HepG2 (cell line): ENCODE results near the gene LY6G5B. TPM values are rescaled to one million over a fixed set of nuclear protein-coding genes. Genes with fewer than 3 reads are reported as not detected.

Source experiments
- AKAP8 ChIP-seq: sonication (generic); formaldehyde crosslinking; IDR thresholded peaks from 2 replicates; pipeline ENCODE4 v1.5.1; 2020; ENCODE audit warnings: mild to moderate bottlenecking, missing genetic modification reagents
- BATF2 ChIP-seq: sonication (generic); formaldehyde crosslinking; IDR thresholded peaks from 2 replicates; pipeline ENCODE4 v1.8.0; 2022; ENCODE audit warnings: mild to moderate bottlenecking, missing genetic modification reagents, moderate library complexity
- CAMTA2 ChIP-seq: sonication (generic); formaldehyde crosslinking; IDR thresholded peaks from 2 replicates; pipeline ENCODE4 v1.4.0; 2020; ENCODE audit warnings: mild to moderate bottlenecking, missing genetic modification reagents, borderline replicate concordance
- GTF2F1 ChIP-seq: fragments of 150-350 bp; IDR thresholded peaks from 2 replicates; pipeline ENCODE4 v1.6.1; 2014; ENCODE audit warnings: low read length
- HNRNPLL ChIP-seq: fragments of 200-400 bp; formaldehyde crosslinking; IDR thresholded peaks from 2 replicates; pipeline ENCODE4 v1.6.1; 2017; ENCODE audit warnings: mild to moderate bottlenecking, low read depth, low read length; ENCODE audit not compliant: poor library complexity, severe bottlenecking
- MEIS1 ChIP-seq: sonication (generic); formaldehyde crosslinking; IDR thresholded peaks from 2 replicates; pipeline ENCODE4 v1.9.0; 2021; ENCODE audit warnings: mild to moderate bottlenecking, missing genetic modification reagents, moderate library complexity, borderline replicate concordance
- MTF2 ChIP-seq: sonication (generic); formaldehyde crosslinking; IDR thresholded peaks from 2 replicates; pipeline ENCODE4 v1.5.0; 2020; ENCODE audit warnings: missing genetic modification reagents, borderline replicate concordance
- MXI1 ChIP-seq: IDR thresholded peaks from 3 replicates; pipeline ENCODE4 v1.6.1; 2012; ENCODE audit warnings: low read depth, low read length, inconsistent platforms, borderline replicate concordance
- ZBTB21 ChIP-seq: sonication (generic); formaldehyde crosslinking; IDR thresholded peaks from 2 replicates; pipeline ENCODE4 v1.4.0; 2020; ENCODE audit warnings: missing genetic modification reagents
- ZBTB34 ChIP-seq: sonication (generic); formaldehyde crosslinking; IDR thresholded peaks from 2 replicates; pipeline ENCODE4 v1.8.0; 2022; ENCODE audit warnings: mild to moderate bottlenecking, missing genetic modification reagents
- ZEB1 ChIP-seq: IDR thresholded peaks from 2 replicates; pipeline ENCODE4 v1.6.1; 2012; ENCODE audit warnings: mild to moderate bottlenecking, low read depth, inconsistent platforms; ENCODE audit not compliant: insufficient replicate concordance
- ZNF121 ChIP-seq: sonication (generic); formaldehyde crosslinking; IDR thresholded peaks from 2 replicates; pipeline ENCODE4 v1.5.0; 2020; ENCODE audit warnings: mild to moderate bottlenecking, missing genetic modification reagents
- ZNF20 ChIP-seq: sonication (generic); formaldehyde crosslinking; IDR thresholded peaks from 2 replicates; pipeline ENCODE4 v1.4.0; 2020; ENCODE audit warnings: mild to moderate bottlenecking, moderate library complexity, missing genetic modification reagents
- ZNF335 ChIP-seq: sonication (generic); formaldehyde crosslinking; IDR thresholded peaks from 2 replicates; pipeline ENCODE4 v1.4.0; 2020; ENCODE audit warnings: missing genetic modification reagents
- ZNF878 ChIP-seq: sonication (generic); formaldehyde crosslinking; IDR thresholded peaks from 2 replicates; pipeline ENCODE4 v1.8.1; 2023; ENCODE audit warnings: mild to moderate bottlenecking, missing genetic modification reagents, moderate library complexity
- ZSCAN21 ChIP-seq: sonication (generic); formaldehyde crosslinking; IDR thresholded peaks from 2 replicates; pipeline ENCODE4 v1.8.0; 2022; ENCODE audit warnings: mild to moderate bottlenecking, missing genetic modification reagents, moderate library complexity, borderline replicate concordance
- polyA plus RNA-seq, 8 experiments: library from polyadenylated mRNA; depleted of rRNA in 3 of 8; stranded (reverse) in 7 of 8; unstranded in 1 of 8; fragments of >200 nt; fragmentation: Illumina TruSeq in 4 of 8; extraction: Trizol in 4 of 8; gene quantifications; 2 replicates each; pipeline versions ENCODE4 v1.2.1 to v1.2.3, GENCODE V29; 2011 to 2016; ENCODE audit warnings: low read depth in 4 of 8, missing spikeins in 1 of 8, mixed read lengths in 1 of 8; ENCODE audit not compliant: insufficient read depth in 1 of 8
- total RNA-seq, 5 experiments: library from RNA; depleted of rRNA; stranded (reverse); fragments of >200 nt; fragmentation: Illumina TruSeq; extraction: Trizol; gene quantifications; 2 replicates each; pipeline ENCODE4 v1.2.3, GENCODE V29; 2016; ENCODE audit warnings: low read depth in 1 of 5
- TF ChIP-seq, protein P1 (sequence below), 2 experiments: sonication (generic) in 1 of 2; formaldehyde crosslinking in 1 of 2; IDR thresholded peaks; 2 replicates each; pipeline versions ENCODE4 v1.4.0 to v1.6.1; 2018 to 2020; ENCODE audit warnings: missing genetic modification reagents in 2 of 2, borderline replicate concordance in 1 of 2, low read depth in 1 of 2, mild to moderate bottlenecking in 1 of 2, missing biosample characterization in 1 of 2

LY6G5B gene
- total and polyA plus RNA-seq, 2 of the 13 experiments (the other 11 are each of a cell fraction or from before 2014, with no cell fraction given) = 7.8 to 15.7 TPM

- TF ChIP-seq, protein P1, sequence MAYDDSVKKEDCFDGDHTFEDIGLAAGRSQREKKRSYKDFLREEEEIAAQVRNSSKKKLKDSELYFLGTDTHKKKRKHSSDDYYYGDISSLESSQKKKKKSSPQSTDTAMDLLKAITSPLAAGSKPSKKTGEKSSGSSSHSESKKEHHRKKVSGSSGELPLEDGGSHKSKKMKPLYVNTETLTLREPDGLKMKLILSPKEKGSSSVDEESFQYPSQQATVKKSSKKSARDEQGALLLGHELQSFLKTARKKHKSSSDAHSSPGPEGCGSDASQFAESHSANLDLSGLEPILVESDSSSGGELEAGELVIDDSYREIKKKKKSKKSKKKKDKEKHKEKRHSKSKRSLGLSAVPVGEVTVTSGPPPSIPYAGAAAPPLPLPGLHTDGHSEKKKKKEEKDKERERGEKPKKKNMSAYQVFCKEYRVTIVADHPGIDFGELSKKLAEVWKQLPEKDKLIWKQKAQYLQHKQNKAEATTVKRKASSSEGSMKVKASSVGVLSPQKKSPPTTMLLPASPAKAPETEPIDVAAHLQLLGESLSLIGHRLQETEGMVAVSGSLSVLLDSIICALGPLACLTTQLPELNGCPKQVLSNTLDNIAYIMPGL (CRISPR knock-in tag; IDR thresholded peaks at IDR 0.05; ENCODE audit: borderline replicate concordance in 1 of 2, low read depth in 1 of 2) = peak; percentile 55 to 71
- TF ChIP-seq AKAP8 (CRISPR knock-in tag) (no peak), ZNF335 (CRISPR knock-in tag) (peak; percentile 98), MEIS1 (CRISPR knock-in tag) (peak; percentile 73; the same call in 1 of the 2 replicates), ZNF121 (CRISPR knock-in tag) (no peak), BATF2 (no peak), HNRNPLL (peak; percentile 65), ZSCAN21 (CRISPR knock-in tag) (no peak), ZNF20 (CRISPR knock-in tag) (no peak), ZNF878 (no peak), ZBTB21 (CRISPR knock-in tag) (peak; percentile 17; the same call in 1 of the 2 replicates), GTF2F1 (no peak), ZEB1 (no peak), CAMTA2 (CRISPR knock-in tag) (0 out of 2 replicates have a peak, but pooled peaks have one; percentile 50), ZBTB34 (peak; percentile 73; the same call in 1 of the 2 replicates), MXI1 (peak; percentile 73; the same call in 2 of the 3 replicates), MTF2 (CRISPR knock-in tag) (no peak)
Observed at GRCh38 chr6:31665501-31666336, 4.1 kb upstream of the LY6G5B start, which contains the start of gene CSNK2B (continued).
